Hematopoietic multipotent progenitor cell (in vitro differentiated cells): ENCODE results near the gene SLC37A4. TPM values are rescaled to one million over a fixed set of nuclear protein-coding genes. Genes with fewer than 3 reads are reported as not detected.
"Not testable (repeated sequence)": the region's sequence is repeated elsewhere in the genome, so short reads cannot be mapped to it uniquely, and the experiment has no call there.

Experiments used
- DNase-seq, 3 donors: peaks; one replicate each; pipeline ENCODE4 v3.0.0-alpha.2; 2011 to 2015; ENCODE audit warnings: low read depth in 2 of 3, low spot score in 2 of 3
- total RNA-seq: library from RNA; depleted of rRNA; stranded (reverse); fragments of >200 nt; gene quantifications from one replicate; pipeline ENCODE4 v1.2.3, GENCODE V29; 2012

The SLC37A4 gene
- total RNA-seq = 23.7 TPM

DNA sequence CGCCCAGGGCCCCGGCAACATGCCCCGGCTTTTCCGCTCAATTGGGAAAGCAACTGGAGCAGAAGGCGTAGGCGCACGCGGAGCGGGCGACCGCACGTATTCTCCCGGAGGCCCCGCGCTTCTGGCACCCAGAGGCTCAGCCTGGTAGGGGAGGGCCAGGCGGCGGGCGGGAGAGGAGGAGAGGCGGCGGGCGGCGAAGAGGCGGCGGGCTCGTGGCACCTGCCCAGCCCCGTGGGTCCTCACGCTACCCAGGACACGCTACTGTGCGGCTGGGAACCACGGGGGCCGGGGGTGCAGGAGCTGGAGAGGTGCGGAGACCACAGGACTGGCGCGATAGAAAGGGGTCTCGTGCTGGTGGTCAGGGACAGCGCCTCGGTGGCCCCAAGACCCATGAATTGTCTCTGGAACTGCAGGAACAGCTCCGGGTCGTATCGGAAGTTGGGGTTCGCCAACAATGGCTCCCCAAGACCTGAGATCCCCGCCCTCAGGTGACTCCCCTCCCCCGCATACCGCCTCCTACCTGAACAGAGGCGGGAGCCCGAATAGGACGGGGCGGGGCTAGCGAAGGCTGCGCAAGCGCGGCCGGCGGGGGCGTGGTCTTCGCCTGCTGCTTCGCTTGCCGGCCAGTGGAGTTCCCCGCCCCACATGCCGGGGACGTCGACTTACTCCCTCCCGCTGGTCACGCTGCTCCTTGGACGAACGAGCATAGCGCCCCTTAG, at the start of gene SLC37A4:
TSS of gene SLC37A4 (minus strand) at position 549 of the 719 bp plus-strand sequence.
- DNase-seq = peak; percentile 95 to 98 (median 98)

DNA sequence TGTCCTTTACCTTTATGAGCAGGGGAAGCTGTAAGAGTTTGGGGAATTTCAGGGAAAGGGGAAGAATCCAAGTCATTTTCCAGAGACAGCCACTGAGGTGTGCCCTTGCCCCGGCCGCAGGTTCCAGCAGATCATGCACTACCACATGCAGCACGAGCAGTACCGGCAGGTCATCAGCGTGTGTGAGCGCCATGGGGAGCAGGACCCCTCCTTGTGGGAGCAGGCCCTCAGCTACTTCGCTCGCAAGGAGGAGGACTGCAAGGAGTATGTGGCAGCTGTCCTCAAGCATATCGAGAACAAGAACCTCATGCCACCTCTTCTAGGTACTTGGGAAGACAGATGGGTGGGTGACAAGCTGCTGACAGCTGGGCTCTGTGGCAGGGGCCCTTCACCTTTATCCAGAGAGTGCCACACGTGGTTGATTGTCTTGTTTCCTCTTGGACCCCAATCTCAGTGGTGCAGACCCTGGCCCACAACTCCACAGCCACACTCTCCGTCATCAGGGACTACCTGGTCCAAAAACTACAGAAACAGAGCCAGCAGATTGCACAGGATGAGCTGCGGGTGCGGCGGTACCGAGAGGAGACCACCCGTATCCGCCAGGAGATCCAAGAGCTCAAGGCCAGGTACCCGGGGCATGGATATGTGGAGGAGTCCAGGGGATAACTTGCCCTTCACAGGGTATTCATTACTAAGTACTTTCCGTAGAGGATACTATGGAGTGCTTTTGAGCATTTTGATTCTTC, 48.2 kb upstream of the SLC37A4 start:
- no peak for DNase-seq

DNA sequence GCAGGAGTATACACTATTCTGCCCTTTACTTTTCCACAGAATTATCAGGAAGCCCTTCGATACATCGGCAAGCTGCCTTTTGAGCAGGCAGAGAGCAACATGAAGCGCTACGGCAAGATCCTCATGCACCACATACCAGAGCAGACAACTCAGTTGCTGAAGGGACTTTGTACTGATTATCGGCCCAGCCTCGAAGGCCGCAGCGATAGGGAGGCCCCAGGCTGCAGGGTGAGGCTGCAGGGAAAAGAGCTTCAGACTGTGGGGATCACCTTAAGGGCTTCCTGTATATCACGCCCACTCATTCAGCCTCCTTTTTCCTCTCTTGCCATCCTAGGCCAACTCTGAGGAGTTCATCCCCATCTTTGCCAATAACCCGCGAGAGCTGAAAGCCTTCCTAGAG, 47.2 kb upstream of the SLC37A4 start:
- DNase-seq = no peak

DNA sequence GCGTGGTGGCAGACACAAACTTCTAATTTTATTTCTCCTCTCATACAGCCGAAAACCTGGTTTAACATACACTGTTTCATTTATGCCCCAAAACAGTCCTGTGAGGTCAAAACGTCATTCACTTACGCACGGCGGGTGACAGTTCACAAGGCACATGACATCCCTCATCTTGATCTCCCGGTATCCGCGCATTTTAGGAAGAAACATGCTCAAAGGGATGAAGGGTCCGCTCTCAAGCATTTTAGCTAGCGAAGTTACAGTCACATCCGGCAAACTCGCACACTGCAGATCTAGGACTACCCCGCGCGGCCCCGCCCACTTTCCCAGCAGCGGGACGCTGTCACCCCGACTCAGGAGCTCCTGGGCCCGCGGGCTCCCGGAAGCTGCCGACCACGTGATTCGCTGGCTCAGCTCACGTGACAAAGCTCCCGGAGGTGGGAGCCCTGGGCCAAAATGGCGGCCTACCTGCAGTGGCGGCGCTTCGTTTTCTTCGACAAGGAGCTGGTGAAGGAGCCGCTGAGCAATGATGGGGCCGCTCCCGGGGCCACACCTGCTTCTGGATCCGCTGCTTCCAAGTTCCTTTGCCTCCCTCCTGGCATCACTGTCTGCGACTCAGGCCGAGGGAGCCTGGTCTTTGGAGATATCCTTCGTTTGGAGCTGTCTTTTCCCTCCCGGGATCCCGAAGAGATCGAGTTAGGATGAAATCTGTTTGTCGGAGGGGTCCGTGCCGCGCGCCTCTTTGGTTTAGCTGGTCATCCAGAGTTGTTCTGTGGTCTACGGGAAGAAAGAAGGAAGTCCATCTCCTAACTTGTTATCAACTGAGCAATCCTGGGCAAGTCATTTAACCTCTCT, 36.9 kb upstream of the SLC37A4 start, which contains the start of gene VPS11:
TSS of gene VPS11 (plus strand) at position 448 of the 852 bp plus-strand sequence. CDS start at position 454, 6 bp downstream.
- DNase-seq = peak; percentile 92 to 97 (median 97)

DNA sequence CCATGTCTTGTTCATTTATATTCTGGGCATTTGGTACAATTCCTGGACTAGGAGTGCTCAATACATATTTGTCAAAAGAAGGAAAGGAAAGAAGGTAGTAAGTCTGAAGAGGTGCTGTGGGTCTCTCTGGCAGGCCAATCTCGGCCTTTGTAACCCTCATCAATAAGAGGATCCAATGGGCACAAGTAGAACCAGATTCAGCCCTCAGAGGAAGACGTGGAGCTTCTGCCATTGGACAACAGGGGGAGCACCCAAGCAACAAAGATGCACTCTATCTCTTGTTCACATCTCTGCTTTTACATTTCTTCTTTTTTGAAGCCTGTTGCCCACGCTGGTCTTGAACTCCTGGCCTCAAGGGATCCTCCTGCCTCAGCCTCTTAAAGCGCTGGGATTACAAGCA, 34.7 kb upstream of the SLC37A4 start:
- DNase-seq = peak in 2 of 3 donors; percentile 29 to 56

DNA sequence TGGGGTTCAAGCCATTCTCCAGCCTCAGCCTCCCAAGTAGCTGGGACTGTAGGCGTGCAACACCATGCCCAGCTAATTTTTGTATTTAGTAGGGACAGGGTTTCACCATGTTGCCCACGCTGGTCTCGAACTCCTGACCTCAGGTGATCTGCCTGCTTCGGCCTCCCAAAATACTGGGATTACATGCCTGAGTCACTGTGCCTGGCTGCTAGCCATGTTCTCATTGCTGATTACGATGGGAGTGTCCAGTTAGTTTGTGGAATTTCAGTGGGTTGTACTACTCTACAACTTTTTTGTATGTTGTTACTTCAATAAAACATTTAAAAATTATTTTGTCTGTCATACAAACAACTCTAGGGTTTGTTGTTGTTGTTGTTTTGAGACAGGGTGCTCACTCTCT, 32.1 kb upstream of the SLC37A4 start:
- no peak for DNase-seq

DNA sequence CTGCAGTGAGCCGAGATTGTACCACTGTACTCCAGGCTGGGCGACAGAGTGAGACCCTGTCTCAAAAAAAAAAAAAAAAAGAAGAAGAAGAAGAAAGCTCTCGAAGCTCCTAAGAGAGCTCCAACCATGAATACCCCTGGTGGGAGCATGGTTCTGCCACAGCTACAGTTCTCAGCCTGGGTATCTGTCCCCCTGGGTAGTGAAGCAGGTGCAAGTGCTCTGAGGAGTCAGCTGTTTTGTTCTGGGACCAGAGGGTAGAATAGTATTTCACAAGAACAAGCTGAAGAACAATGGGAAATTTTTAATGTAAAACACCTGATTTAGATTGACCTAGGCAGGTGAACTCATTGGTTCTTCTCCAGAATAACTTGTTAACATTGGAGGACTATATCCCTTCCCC, 30.6 kb upstream of the SLC37A4 start:
- no peak for DNase-seq

DNA sequence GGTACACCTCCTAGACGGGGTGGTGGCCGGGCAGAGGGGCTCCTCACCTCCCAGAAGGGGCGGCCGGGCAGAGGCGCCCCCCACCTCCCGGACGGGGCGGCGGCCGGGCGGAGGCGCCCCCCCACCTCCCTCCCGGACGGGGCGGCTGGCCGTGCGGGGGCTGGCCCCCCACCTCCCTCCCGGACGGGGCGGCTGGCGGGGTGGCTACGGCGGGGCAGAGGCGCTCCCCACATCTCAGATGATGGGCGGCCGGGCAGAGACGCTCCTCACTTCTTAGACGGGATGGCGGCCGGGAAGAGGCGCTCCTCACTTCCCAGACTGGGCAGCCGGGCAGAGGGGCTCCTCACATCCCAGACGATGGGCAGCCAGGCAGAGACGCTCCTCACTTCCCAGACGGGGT, 28.5 kb upstream of the SLC37A4 start:
- not testable (repeated sequence) for DNase-seq

DNA sequence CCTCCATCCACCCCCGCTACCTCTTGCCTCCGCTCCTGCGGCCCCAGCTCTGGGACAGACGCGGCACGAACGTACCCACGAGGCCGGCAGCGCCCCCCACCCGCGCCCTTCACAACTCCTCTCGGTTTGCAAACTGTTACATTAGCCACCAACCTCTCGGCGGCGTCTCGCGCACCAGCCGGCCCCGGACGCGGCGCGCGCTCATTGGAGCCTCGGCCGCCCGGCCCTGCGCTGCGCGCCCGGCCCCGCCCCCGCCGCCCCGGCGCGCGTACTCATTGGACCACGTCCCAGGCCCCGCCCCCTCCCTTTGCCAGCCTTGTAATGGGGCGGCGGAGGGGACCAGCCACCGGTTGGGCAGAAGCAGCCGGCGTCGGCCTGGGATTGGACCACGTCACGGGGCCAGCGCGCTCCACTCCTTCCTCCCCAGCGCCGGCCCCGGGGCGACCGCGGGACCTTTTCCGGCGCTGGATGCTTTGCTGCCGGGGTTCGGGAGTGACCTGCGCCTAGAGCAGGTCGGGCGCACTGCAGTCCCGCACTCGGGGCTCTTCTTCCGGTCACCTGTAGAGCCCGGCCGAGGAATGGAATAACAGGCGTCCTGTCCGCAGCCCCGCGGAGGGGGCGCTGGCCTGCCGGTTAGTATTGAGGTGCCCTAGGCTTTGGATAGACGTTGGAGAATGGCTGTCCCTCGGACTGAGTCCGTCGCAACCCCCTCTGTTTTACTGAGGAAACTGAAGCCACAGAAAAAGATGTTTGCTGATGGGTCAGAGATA, 26.5 kb upstream of the SLC37A4 start, which contains the start of gene HYOU1:
TSS of gene HYOU1 (minus strand) at position 206 of the 770 bp plus-strand sequence. CDS start 1,045 bp downstream, outside the sequence.
- peak; percentile 96 to 99 (median 98) for DNase-seq

DNA sequence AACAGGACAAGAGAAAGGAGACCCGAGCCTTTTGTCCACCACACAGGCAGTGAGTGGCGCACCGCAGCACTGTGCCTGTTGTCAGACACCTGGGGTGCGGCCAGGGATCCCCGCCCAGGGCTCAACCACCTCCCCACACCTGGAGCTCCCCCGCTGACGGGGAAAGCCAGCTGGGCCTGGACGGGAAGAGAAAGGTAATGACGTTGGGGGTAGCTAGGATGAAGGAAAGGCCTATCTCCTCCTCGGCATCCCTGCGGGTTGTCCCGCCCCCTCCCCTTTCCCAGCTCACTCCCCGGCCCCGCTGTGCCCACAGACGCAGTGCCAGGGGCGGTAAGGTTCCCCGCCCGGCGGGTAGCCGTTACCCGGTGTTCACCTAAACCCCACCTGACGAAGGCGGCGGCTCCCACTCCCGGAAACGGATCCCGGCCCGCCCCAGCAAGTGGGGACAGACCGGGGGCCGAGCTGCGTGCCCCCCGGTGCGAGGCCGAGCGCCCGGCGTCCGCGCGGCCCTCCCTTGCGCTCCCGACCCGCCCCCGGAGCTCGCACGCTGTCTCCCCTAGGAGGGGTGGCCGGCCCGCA, 25.8 kb upstream of the SLC37A4 start:
- DNase-seq = peak; percentile 22 to 31 (median 22)

DNA sequence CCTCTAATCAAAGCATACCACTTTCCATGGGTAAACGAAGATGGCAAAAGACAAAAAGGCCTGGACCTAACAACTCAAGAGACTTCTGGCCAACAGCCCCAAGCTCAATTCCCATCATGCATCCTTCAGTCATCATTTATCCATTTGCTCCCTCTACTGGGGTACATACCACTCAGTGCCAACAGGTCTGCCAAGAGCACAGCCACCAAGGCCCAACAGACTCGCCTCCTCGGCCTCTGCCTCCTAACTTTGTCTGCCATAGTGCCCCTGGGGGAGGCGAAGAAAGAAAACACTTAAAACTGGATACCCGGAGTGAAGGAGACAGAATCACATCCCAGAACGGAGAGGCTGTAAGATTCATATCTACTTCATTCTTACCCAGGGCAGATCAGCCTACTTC, 25.2 kb upstream of the SLC37A4 start:
- peak in 2 of 3 donors; percentile 57 to 61 for DNase-seq

DNA sequence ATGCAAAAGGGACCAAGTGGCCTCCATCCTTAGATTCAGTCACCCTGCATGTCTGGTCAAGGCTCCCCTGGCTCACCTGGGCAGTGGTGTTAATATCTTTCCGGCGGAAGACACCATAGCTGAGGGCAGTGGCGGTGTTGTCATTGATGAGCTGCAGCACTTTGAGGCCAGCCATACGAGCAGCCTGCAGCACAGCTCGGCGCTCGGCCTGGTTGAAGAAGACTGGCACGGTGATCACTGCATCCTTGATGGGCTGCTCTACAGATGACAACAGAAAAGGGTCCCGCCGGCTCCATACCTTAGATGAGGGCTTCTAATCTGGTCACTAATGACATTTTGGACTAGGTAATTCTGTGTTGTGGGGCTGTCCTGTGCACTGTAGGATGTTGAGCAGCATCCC, 23.7 kb upstream of the SLC37A4 start:
- no peak for DNase-seq

DNA sequence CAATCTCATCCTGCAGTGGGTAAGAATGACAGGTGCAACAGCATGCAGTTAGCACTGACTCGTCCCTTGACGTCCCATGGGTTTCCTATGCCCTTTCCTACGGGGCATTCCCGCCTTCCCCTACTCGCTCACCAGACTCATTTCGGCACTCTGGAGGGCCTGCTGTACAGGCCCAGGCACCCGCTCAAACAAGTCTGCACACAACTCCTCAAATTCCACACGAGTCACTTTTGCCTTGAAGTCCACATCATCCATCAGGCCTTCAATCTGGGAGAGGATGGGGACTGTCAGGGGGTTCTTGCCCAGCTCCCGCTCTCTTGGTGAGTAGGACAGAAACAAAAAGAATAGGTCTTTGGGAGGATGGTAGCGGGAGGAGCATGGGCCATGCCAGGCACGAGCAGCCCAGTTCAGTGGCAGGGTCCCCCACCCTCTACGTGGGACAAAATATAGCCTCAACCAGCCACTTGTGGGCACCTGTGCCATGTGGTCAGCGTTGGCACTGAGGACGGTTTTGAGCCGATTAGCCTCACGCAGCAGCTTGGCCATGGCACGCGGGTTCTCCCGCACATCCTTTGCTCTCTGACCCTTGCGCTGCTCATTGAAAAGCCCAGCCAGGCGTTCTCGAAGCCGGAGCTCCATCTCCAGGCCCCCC, 21.6 kb upstream of the SLC37A4 start:
- no peak for DNase-seq

DNA sequence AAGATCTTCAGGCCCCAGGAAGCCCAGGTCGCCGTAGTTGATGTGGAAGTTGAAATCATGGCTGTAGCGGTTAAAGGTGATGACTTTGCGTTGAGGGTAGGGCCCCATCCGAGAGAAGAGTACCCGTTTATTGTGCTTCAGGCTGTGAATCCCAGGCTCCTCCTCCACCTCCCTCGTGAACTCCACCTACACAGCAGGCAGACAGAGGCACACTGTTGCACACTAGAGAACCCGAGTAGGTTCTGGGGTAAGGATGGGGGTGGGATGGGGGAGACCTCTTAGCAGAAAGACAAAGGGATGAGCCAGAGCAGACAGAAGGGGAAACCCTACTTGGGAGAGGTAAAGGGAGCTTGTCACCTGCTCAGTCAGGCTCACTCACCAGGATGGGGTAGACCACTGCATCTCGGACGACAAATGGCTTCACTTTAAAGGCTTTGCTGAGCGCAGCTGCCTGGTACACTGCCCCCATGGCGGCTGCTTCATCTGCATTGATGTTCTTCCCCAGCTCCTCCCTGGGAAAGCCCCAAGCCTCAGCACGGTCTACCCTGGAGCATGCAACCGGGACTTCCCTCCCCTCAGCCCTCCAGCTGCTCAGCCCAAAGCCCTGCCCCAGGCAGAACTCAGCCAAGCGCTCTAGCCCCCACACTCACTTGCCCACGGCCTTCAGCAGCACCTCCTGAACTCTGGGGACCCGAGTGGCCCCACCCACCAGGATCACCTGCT, 20.9 kb upstream of the SLC37A4 start:
- DNase-seq = no peak

DNA sequence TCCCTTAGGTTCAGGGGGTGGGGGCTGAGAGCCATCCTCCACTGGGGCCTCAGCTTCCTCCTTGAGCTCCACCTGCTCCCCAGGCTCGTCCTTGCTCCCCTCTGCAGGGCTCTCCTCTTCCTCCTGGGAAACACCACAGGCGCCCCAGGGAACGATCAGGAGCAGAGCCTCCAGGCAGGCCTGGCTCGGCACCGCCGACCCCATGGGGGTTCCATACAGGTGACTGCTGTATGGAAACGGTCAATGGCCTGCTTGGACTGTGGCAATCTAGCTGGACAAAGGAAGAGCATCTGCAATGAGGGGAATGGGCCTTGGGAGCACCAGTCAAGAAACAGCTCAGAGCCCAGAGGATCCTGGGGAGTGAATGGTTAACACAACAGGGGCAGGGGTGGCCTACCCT, 18.4 kb upstream of the SLC37A4 start:
- DNase-seq = no peak

DNA sequence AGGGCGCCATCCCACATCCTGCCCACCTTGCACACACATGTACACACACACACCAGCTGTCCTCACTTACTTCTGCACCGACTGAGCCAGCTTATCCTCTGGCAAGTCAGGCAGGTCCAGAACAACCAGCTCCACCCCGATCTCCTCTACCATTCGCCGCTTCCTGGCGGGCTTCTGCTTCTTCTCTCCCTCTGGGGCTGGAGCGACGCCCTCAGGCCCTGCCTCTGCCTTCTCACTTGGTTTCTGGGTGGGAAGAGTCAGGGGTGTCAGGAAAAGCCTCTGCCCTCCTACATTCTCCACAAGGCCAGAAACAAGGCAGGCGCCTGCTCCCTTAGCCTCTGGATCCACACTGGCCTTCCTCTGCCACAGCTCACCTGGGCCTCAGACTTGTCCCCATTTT, 18.0 kb upstream of the SLC37A4 start:
- DNase-seq = no peak

DNA sequence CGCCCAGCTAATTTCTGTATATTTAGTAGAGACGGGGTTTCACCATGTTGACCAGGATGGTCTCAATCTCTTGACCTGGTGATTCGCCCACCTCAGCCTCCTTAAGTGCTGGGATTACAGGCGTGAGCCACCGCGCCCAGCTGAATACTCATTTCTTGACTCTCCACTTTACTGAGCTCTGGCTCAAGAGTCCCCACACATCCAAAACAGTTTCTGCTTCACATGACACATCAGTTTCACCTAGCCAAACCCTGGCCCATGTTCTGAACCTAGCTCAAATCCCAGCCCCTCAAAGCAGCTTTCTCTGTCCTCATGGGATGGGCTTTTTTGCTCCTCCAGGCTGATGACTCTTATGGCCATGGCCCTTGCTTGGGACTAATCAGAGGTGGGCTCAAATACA, 16.5 kb upstream of the SLC37A4 start:
- DNase-seq = no peak

DNA sequence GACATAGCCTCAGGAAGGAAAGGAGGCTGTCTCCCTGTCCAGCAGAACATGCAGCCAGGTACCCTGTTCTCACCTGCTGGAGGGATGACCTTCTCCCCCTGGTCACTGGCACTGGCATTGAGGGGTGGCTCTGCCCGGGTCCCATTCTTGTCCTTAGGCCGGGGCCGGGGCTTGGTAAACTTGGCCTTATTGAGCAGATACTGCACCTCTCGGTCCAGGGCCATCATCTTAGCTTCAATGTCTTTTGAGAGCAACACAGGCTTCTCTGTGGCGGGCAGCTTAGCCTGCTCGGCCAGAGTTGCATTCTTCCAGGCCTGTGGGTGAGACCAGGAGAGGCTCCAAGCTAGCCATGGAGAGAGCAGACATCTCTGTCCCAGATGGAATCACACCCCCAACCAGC, 15.8 kb upstream of the SLC37A4 start:
- no peak for DNase-seq

DNA sequence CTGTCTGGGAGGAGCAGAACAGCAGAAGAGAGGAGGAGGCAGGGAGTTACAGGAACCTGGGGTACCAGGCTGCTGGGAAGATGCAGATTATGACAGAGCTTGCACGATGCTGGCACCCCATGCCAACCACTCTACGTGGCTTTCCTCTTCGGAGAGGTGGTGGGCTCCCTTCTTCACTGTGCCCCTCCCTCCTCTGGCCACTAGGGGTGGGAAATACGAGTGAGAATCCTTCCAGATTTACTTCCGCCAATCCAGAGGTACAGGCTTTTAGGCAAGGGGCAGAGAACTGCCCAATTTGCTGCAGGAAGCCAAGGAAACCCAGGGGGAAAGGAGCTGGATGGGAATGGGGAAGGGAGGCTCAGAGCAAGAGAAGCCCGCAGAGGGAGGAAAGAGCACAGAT, 14.0 kb upstream of the SLC37A4 start:
- DNase-seq = no peak
